Common myeloid progenitor, CD34-positive (primary cell): ENCODE measurements around the gene PLK1.

Experiments used
- CTCF ChIA-PET: fragments of 350-600 bp; sonication (Branson Sonifier 250); formaldehyde crosslinking; loops from one replicate; lab custom pipeline; 2021; ENCODE audit warnings: antibody characterized with exemption; lab: Charles Lee
- POLR2A ChIA-PET: fragments of 350-600 bp; sonication (Branson Sonifier 250); formaldehyde crosslinking; loops from one replicate; lab custom pipeline; 2021; ENCODE audit warnings: antibody characterized with exemption; lab: Charles Lee
- DNase-seq, 3 donors: peaks; one replicate each; pipeline versions ENCODE4 v3.0.0 to v3.0.0-alpha.2; 2013
- H3K27ac ChIP-seq, 2 experiments: 1 replicate in 1 of 2; 2 replicates in 1 of 2; pipeline ENCODE4 v1.7.0; 2013; ENCODE audit warnings: inconsistent platforms in 2 of 2, low read length in 2 of 2, mild to moderate bottlenecking in 2 of 2, low read depth in 1 of 2, moderate library complexity in 1 of 2; ENCODE audit not compliant: severe bottlenecking in 2 of 2, insufficient read depth in 1 of 2, poor library complexity in 1 of 2
- H3K27me3 ChIP-seq, 5 experiments: replicated peaks in 2 of 5; 1 replicate in 3 of 5; 2 replicates in 2 of 5; pipeline versions ENCODE4 v1.6.1 to v1.7.0; 2013; ENCODE audit warnings: low read length in 4 of 5, mild to moderate bottlenecking in 2 of 5, moderate library complexity in 2 of 5, inconsistent platforms in 1 of 5; ENCODE audit not compliant: insufficient read depth in 5 of 5, control insufficient read depth in 4 of 5
- H3K36me3 ChIP-seq, 4 experiments: 1 replicate in 2 of 4; 2 replicates in 2 of 4; pipeline versions ENCODE4 v1.6.1 to v1.7.0; 2013; ENCODE audit warnings: low read length in 3 of 4, control low read depth in 1 of 4, mild to moderate bottlenecking in 1 of 4; ENCODE audit not compliant: control insufficient read depth in 4 of 4, insufficient read depth in 4 of 4
- H3K4me1 ChIP-seq, 4 experiments: 1 replicate in 3 of 4; 2 replicates in 1 of 4; pipeline versions ENCODE4 v1.6.1 to v1.7.1; 2013; ENCODE audit warnings: low read length in 3 of 4, mild to moderate bottlenecking in 3 of 4, control low read depth in 1 of 4, inconsistent platforms in 1 of 4, moderate library complexity in 1 of 4; ENCODE audit not compliant: control insufficient read depth in 4 of 4, insufficient read depth in 4 of 4; ENCODE audit errors: control extremely low read depth in 1 of 4
- H3K4me3 ChIP-seq, 7 experiments: 1 replicate in 4 of 7; 2 replicates in 3 of 7; pipeline versions ENCODE4 v1.5.1 to v1.7.0; 2013; ENCODE audit warnings: mild to moderate bottlenecking in 7 of 7, low read length in 6 of 7, moderate library complexity in 6 of 7, inconsistent platforms in 2 of 7, low read depth in 2 of 7, control low read depth in 1 of 7; ENCODE audit not compliant: insufficient read depth in 4 of 7, control insufficient read depth in 1 of 7; ENCODE audit errors: extremely low read depth in 1 of 7
- H3K9me3 ChIP-seq, 5 experiments: 1 replicate in 4 of 5; 2 replicates in 1 of 5; pipeline versions ENCODE4 v1.6.1 to v1.7.1; 2013; ENCODE audit warnings: low read length in 4 of 5, mild to moderate bottlenecking in 2 of 5, inconsistent platforms in 1 of 5, low read depth in 1 of 5, moderate library complexity in 1 of 5; ENCODE audit not compliant: control insufficient read depth in 4 of 5, insufficient read depth in 2 of 5; ENCODE audit errors: control extremely low read depth in 1 of 5
- WGBS: methylation state at CpG from one replicate; pipeline ENCODE4 v1.1.5; 2013; ENCODE audit not compliant: insufficient coverage; 5-methylcytosine and 5-hydroxymethylcytosine counted together

The PLK1 gene

GRCh38 chr16:23699100-23699499 is 20.4 kb downstream of the PLK1 start:
- ChIA-PET CTCF (interaction anchor here (2.9 kb wide), 1 partner anchor 20 kb away, joined by 8 read pairs; the partner anchor contains the start of gene PLK1), POLR2A (no interaction called here)

GRCh38 chr16:23700093-23700492 is 21.4 kb downstream of the PLK1 start:
- DNase-seq, result no peak
- Histone ChIP-seq H3K27me3 (no peaks in the 10 kb centered on the region), H3K36me3 (no peaks in the 10 kb centered on the region), H3K4me1 (peaks cover 0 to 2% (median under 1%) of the 10 kb centered on the region in 4 experiments), H3K4me3 (no peak overlapping the region), H3K9me3 (peaks cover 0 to 5% (median 0%) of the 10 kb centered on the region in 5 experiments), H3K27ac (no peak overlapping the region)
- ChIA-PET POLR2A (no interaction called here), CTCF (no interaction called here)
- 100% methylated on average over 1 of the region's 2 CpGs for WGBS

More at GRCh38 chr16:23699100-23699499, 20.4 kb downstream of the PLK1 start:
- Histone ChIP-seq H3K9me3 (peaks cover 0 to 5% (median 0%) of the 10 kb centered on the region in 5 experiments), H3K4me3 (no peak overlapping the region), H3K4me1 (peaks cover 0 to 10% (median 4%) of the 10 kb centered on the region in 4 experiments), H3K27ac (no peak overlapping the region), H3K27me3 (no peaks in the 10 kb centered on the region), H3K36me3 (no peaks in the 10 kb centered on the region)
- DNase-seq, result no peak
- 63% methylated on average over 4 of the region's 4 CpGs for WGBS

GRCh38 chr16:23700509-23700908 is 21.8 kb downstream of the PLK1 start:
- H3K4me1 ChIP-seq, result no peaks in the 10 kb centered on the region
- POLR2A ChIA-PET, result no interaction called here
- no peak overlapping the region for H3K27ac ChIP-seq
- no peak for DNase-seq
- H3K36me3 ChIP-seq, result no peaks in the 10 kb centered on the region
- no peaks in the 10 kb centered on the region for H3K27me3 ChIP-seq
- no peak overlapping the region for H3K4me3 ChIP-seq
- WGBS, result 73% methylated on average over 8 of the region's 8 CpGs
- CTCF ChIA-PET, result no interaction called here
- H3K9me3 ChIP-seq, result peaks cover 0 to 5% (median 0%) of the 10 kb centered on the region in 5 experiments

- CTCF ChIA-PET, result no interaction called here
- Histone ChIP-seq H3K36me3 (no peaks in the 10 kb centered on the region), H3K27me3 (no peaks in the 10 kb centered on the region), H3K4me1 (no peaks in the 10 kb centered on the region), H3K4me3 (no peak overlapping the region), H3K27ac (no peak overlapping the region), H3K9me3 (peaks cover 0 to 5% (median 0%) of the 10 kb centered on the region in 5 experiments)
- no peak for DNase-seq
- POLR2A ChIA-PET, result no interaction called here
- WGBS, result 88% methylated on average over 6 of the region's 8 CpGs
Observed at GRCh38 chr16:23701045-23701444, 22.4 kb downstream of the PLK1 start.

- Histone ChIP-seq H3K27me3 (peaks cover 0 to under 1% (median 0%) of the 10 kb centered on the region in 5 experiments), H3K27ac (no peak overlapping the region), H3K9me3 (peaks cover 0 to 5% (median 0%) of the 10 kb centered on the region in 5 experiments), H3K36me3 (no peaks in the 10 kb centered on the region), H3K4me1 (no peaks in the 10 kb centered on the region), H3K4me3 (no peak overlapping the region)
- ChIA-PET POLR2A (no interaction called here), CTCF (no interaction called here)
- no peak for DNase-seq
- 60% methylated on average over 2 of the region's 2 CpGs for WGBS
Observed at GRCh38 chr16:23702951-23703350, 24.3 kb downstream of the PLK1 start.

- Histone ChIP-seq H3K27ac (no peak overlapping the region), H3K27me3 (peaks cover 0 to 8% (median 4%) of the 10 kb centered on the region in 5 experiments), H3K4me3 (no peak overlapping the region), H3K4me1 (no peaks in the 10 kb centered on the region), H3K9me3 (peaks cover 0 to 12% (median 9%) of the 10 kb centered on the region in 5 experiments), H3K36me3 (no peaks in the 10 kb centered on the region)
- DNase-seq, result no peak
- WGBS, result 97% methylated on average over 20 of the region's 22 CpGs
- ChIA-PET CTCF (no interaction called here), POLR2A (no interaction called here)
Observed at GRCh38 chr16:23704772-23705516, 26.3 kb downstream of the PLK1 start.

- ChIA-PET CTCF (no interaction called here), POLR2A (no interaction called here)
- Histone ChIP-seq H3K27me3 (peaks cover 0 to 12% (median 4%) of the 10 kb centered on the region in 5 experiments), H3K4me1 (no peaks in the 10 kb centered on the region), H3K9me3 (peaks cover 0 to 17% (median 11%) of the 10 kb centered on the region in 5 experiments), H3K4me3 (no peak overlapping the region), H3K27ac (no peak overlapping the region), H3K36me3 (no peaks in the 10 kb centered on the region)
- DNase-seq, result no peak
- WGBS, result 100% methylated on average over 2 of the region's 2 CpGs
Observed at GRCh38 chr16:23705517-23705902, 26.8 kb downstream of the PLK1 start.
